Karpas-422 (cell line): ENCODE data around the gene BCAR3. TPM values are rescaled to one million over a fixed set of nuclear protein-coding genes. Genes with fewer than 3 reads are reported as not detected.

ENCODE experiments used
- DNase-seq: peaks from one replicate; pipeline ENCODE4 v3.0.0-alpha.2; 2015
- H2AFZ ChIP-seq: fragments of 200-600 bp; sonication (generic); 2 replicates; pipeline ENCODE4 v1.6.1; 2014; ENCODE audit warnings: antibody characterized with exemption, low read length, mixed read lengths
- H3K27ac ChIP-seq: fragments of 200-600 bp; sonication (generic); 2 replicates; pipeline ENCODE4 v1.5.1; 2014; ENCODE audit warnings: mild to moderate bottlenecking, low read length, moderate library complexity
- H3K27me3 ChIP-seq: fragments of 200-600 bp; sonication (generic); 2 replicates; pipeline ENCODE4 v1.6.1; 2014; ENCODE audit warnings: low read length, mixed read lengths
- H3K36me3 ChIP-seq: fragments of 200-600 bp; sonication (generic); 2 replicates; pipeline ENCODE4 v1.6.1; 2014; ENCODE audit warnings: low read length, mixed read lengths; ENCODE audit not compliant: insufficient read depth
- H3K4me1 ChIP-seq: fragments of 200-600 bp; sonication (generic); 2 replicates; pipeline ENCODE4 v1.6.1; 2014; ENCODE audit warnings: mild to moderate bottlenecking, low read length, mixed read lengths
- H3K4me2 ChIP-seq: fragments of 200-600 bp; sonication (generic); 2 replicates; pipeline ENCODE4 v1.6.1; 2014; ENCODE audit warnings: low read length, low read depth, mild to moderate bottlenecking; ENCODE audit not compliant: poor library complexity, severe bottlenecking
- H3K4me3 ChIP-seq: fragments of 200-600 bp; sonication (generic); 2 replicates; pipeline ENCODE4 v1.5.1; 2014; ENCODE audit warnings: mild to moderate bottlenecking, antibody characterized with exemption, low read length, mixed read lengths
- H3K79me2 ChIP-seq: fragments of 200-600 bp; sonication (generic); 2 replicates; pipeline ENCODE4 v1.6.1; 2014; ENCODE audit warnings: mild to moderate bottlenecking, low read length, mixed read lengths
- H3K9ac ChIP-seq: fragments of 200-600 bp; sonication (generic); 2 replicates; pipeline ENCODE4 v1.6.0; 2014; ENCODE audit warnings: low read length
- H3K9me2 ChIP-seq: fragments of 200-600 bp; sonication (generic), shearing (Covaris generic); replicated peaks from 2 replicates; pipeline ENCODE4 v1.6.0; 2014; ENCODE audit warnings: mild to moderate bottlenecking, low read length, moderate library complexity; ENCODE audit not compliant: insufficient read depth
- H3K9me3 ChIP-seq: fragments of 300-700, 200-600 bp; sonication (generic); 2 replicates; pipeline ENCODE4 v1.6.1; 2014; ENCODE audit warnings: low read length, mixed read lengths
- H4K20me1 ChIP-seq: fragments of 200-600 bp; sonication (generic); 2 replicates; pipeline ENCODE4 v1.6.1; 2014; ENCODE audit warnings: mild to moderate bottlenecking, antibody characterized with exemption, low read length, low read depth; ENCODE audit not compliant: insufficient read depth
- total RNA-seq: library from RNA; depleted of rRNA; stranded (reverse); fragments of >200 nt; shearing (Covaris generic); gene quantifications from 2 replicates; pipeline ENCODE4 v1.2.3, GENCODE V29; 2014; ENCODE audit warnings: low replicate concordance

Gene BCAR3
- total RNA-seq, 1 experiment from 2014 or later: 9.9 TPM

DNA sequence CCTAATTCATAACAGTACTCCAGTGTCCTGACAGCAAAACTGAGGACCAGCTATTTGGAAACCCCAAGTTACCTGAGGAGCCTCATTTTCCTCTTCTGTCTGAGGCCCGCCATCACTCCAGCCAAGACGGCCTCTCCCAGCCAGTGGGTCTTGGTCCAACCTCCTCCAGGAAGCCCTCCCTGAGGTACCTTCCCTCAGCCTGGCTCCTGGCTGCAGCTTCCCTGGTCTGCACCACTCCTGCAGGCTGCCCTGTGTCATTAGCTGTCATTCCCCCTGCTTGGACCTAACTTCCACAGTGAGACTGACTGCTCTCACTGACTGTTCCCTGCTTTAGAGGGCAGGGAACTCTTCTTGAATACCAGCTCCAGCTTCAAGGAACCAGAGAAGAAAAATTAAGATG is 33.0 kb downstream of the BCAR3 start:
- Histone ChIP-seq H3K4me3 (no peak overlapping the region), H3K9ac (no peak overlapping the region), H3K79me2 (no peaks in the 10 kb centered on the region), H4K20me1 (no peaks in the 10 kb centered on the region), H3K27ac (no peak overlapping the region), H3K4me2 (no peak overlapping the region), H2AFZ (no peak overlapping the region), H3K27me3 (no peaks in the 10 kb centered on the region), H3K36me3 (no peaks in the 10 kb centered on the region), H3K9me3 (no peaks in the 10 kb centered on the region), H3K4me1 (peaks cover 23% of the 10 kb centered on the region), H3K9me2 (no peaks in the 10 kb centered on the region)
- DNase-seq: no peak

- Histone ChIP-seq H3K79me2 (no peaks in the 10 kb centered on the region), H3K9me3 (no peaks in the 10 kb centered on the region), H3K9me2 (no peaks in the 10 kb centered on the region), H3K4me2 (no peak overlapping the region), H3K36me3 (no peaks in the 10 kb centered on the region), H3K9ac (no peak overlapping the region), H3K27ac (no peak overlapping the region), H3K4me3 (no peak overlapping the region), H3K4me1 (peaks cover 33% of the 10 kb centered on the region), H2AFZ (no peak overlapping the region), H3K27me3 (no peaks in the 10 kb centered on the region), H4K20me1 (no peaks in the 10 kb centered on the region)
- no peak for DNase-seq
These were observed 40.1 kb downstream of the BCAR3 start for GRCh38 chr1:93641527-93641926.

DNA sequence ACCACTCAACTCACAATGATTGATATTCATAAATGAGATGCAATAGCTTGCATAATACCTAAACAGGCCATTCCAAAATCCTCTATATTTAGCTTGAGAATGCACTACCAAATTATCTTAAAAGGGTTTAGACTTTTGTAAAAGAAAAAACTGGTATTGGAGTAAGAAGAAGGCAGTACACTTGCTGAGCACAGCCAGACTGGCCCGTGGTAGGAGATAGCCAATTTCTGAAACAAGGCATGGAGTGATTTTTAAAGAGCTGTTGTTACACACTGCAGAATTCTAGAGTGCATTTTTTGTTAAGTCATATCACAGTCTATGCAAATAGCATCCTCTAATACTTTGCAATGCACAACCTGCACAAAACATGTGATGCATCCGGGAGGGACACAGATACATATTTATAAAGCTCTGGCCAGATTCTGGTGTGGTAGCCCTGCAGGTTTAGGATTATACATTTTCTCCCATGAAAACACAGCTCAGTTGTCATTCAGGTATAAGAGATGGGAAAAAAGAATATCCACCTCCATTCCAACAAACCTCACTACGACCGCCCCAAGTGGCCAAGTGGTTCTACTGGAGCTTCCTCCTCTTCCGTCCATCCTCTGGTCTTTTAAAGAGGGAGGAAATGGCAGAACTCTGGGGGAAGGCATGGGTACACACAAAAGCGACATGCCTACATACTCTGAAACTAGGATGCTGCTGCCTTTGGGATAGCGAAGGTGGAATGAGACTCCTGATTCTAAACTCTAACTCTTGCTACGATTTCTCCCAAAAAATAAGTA is 40.8 kb downstream of the BCAR3 start:
- Histone ChIP-seq H3K9me2 (no peaks in the 10 kb centered on the region), H2AFZ (no peak overlapping the region), H3K27ac (no peak overlapping the region), H3K4me3 (no peak overlapping the region), H3K9ac (no peak overlapping the region), H4K20me1 (no peaks in the 10 kb centered on the region), H3K79me2 (no peaks in the 10 kb centered on the region), H3K27me3 (no peaks in the 10 kb centered on the region), H3K4me2 (no peak overlapping the region), H3K4me1 (peaks cover 38% of the 10 kb centered on the region), H3K9me3 (no peaks in the 10 kb centered on the region), H3K36me3 (no peaks in the 10 kb centered on the region)
- no peak for DNase-seq

- peaks cover 27% of the 10 kb centered on the region for H3K4me1 ChIP-seq
- H3K4me2 ChIP-seq: no peak overlapping the region
- no peak overlapping the region for H2AFZ ChIP-seq
- 0 out of 2 replicates have a peak, but pooled peaks cover 3% of the 10 kb centered on the region for H3K36me3 ChIP-seq
- no peak overlapping the region for H3K4me3 ChIP-seq
- DNase-seq: no peak
- no peaks in the 10 kb centered on the region for H3K9me3 ChIP-seq
- H3K27ac ChIP-seq: no peak overlapping the region
- no peak overlapping the region for H3K9ac ChIP-seq
- H3K9me2 ChIP-seq: no peaks in the 10 kb centered on the region
- H4K20me1 ChIP-seq: no peaks in the 10 kb centered on the region
- H3K27me3 ChIP-seq: no peaks in the 10 kb centered on the region
- no peaks in the 10 kb centered on the region for H3K79me2 ChIP-seq
These were observed 42.7 kb downstream of the BCAR3 start for GRCh38 chr1:93638981-93639380.

DNA sequence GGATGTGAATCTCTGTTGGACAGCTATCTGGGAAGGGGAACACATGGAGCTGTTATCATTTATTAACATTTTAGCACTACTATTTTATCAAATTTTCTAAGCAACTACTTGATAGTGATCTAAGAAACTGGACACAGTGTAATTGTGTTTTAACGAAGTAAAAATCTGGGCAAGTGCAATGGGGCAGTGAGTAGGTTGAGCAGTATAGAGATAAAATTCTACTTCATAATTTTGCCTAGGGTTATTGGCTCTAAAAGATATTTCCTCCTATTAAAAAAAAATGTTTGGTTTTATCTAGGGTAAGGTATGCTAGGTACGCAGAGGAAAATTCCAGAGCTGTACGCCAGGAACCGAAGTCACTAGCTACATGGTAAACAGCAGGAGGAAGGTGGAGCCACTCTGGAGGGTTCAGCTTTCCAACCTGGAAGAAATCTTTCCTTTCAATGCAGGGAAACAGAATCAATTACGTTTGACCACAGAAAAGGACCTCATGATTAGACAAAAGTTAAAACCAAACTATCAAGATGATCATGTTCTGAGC is 43.3 kb downstream of the BCAR3 start:
- Histone ChIP-seq H3K4me3 (no peak overlapping the region), H3K36me3 (0 out of 2 replicates have a peak, but pooled peaks cover 3% of the 10 kb centered on the region), H3K79me2 (no peaks in the 10 kb centered on the region), H3K9ac (no peak overlapping the region), H3K4me1 (peaks cover 22% of the 10 kb centered on the region), H3K4me2 (no peak overlapping the region), H3K27me3 (no peaks in the 10 kb centered on the region), H3K9me3 (no peaks in the 10 kb centered on the region), H3K27ac (no peak overlapping the region), H3K9me2 (no peaks in the 10 kb centered on the region), H4K20me1 (no peaks in the 10 kb centered on the region), H2AFZ (no peak overlapping the region)
- DNase-seq: no peak

GRCh38 chr1:93636712-93637111 is 44.9 kb downstream of the BCAR3 start:
- no peaks in the 10 kb centered on the region for H3K27me3 ChIP-seq
- H3K4me2 ChIP-seq: peak overlapping the region; percentile 63
- H3K4me3 ChIP-seq: no peak overlapping the region
- H4K20me1 ChIP-seq: no peaks in the 10 kb centered on the region
- peak overlapping the region; percentile 17; the same call in 1 of the 2 replicates for H3K27ac ChIP-seq
- H2AFZ ChIP-seq: no peak overlapping the region
- peaks cover 16% of the 10 kb centered on the region for H3K4me1 ChIP-seq
- DNase-seq: no peak
- H3K79me2 ChIP-seq: no peaks in the 10 kb centered on the region
- no peaks in the 10 kb centered on the region for H3K9me2 ChIP-seq
- H3K9me3 ChIP-seq: no peaks in the 10 kb centered on the region
- 0 out of 2 replicates have a peak, but pooled peaks cover 3% of the 10 kb centered on the region for H3K36me3 ChIP-seq
- H3K9ac ChIP-seq: no peak overlapping the region

DNA sequence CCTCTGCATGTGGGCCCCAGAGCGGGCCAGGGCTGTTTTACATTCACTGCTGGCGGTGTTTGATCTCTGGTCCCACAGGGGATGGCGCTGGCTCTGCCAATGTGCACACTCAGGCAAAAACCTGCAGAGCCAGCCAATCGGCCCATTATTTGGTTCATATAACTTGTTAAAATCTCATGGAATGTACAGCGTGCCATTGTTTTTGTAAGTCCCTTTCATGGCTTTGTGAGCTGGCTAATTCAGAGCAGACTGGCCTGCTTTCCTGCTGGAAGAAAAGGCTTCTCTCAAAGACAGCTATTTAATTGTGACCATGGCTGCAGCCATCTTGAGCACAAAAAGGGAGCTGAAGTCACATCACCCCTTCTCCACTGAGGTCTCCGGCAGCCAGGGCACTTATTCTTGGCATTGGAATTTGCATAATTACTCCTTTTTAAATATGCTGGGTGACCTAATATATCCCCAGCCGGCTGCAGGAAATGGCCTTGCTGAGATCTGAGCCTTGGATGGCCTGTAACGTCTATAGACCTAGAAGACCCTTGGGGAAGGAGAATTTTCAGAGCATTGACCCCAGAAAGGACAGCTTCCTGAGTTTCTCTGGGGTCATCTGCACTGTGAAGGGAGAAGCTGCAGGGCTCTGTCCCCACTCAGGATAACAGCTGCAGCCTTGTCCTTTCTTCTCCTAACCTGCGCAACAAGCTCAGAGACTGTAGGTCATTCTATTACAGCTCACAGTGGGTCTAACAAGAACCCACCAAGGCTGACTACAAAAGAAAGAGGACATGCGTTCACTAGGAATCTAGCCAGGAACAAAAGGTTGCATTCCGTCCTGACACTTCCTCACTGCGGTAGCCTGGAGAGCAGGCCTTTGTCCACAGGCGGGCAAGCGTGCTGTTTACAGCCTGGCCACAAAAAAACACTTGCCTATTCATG is 45.8 kb downstream of the BCAR3 start:
- Histone ChIP-seq H3K9me2 (no peaks in the 10 kb centered on the region), H3K4me1 (peaks cover 16% of the 10 kb centered on the region), H3K9ac (peak overlapping the region; percentile 13; the same call in 1 of the 2 replicates), H3K4me3 (peak overlapping the region; percentile 23), H3K27me3 (no peaks in the 10 kb centered on the region), H3K27ac (peak overlapping the region; percentile 17; the same call in 1 of the 2 replicates), H3K79me2 (no peaks in the 10 kb centered on the region), H3K36me3 (0 out of 2 replicates have a peak, but pooled peaks cover 3% of the 10 kb centered on the region), H4K20me1 (no peaks in the 10 kb centered on the region), H3K4me2 (peak overlapping the region; percentile 63), H3K9me3 (no peaks in the 10 kb centered on the region), H2AFZ (no peak overlapping the region)
- peak; percentile 78 for DNase-seq

GRCh38 chr1:93633313-93633712 is 48.3 kb downstream of the BCAR3 start:
- Histone ChIP-seq H2AFZ (no peak overlapping the region), H3K27ac (no peak overlapping the region), H3K79me2 (no peaks in the 10 kb centered on the region), H3K9ac (no peak overlapping the region), H3K4me2 (no peak overlapping the region), H3K27me3 (no peaks in the 10 kb centered on the region), H3K36me3 (0 out of 2 replicates have a peak, but pooled peaks cover 3% of the 10 kb centered on the region), H3K4me1 (peaks cover 16% of the 10 kb centered on the region), H3K4me3 (no peak overlapping the region), H3K9me2 (no peaks in the 10 kb centered on the region), H4K20me1 (no peaks in the 10 kb centered on the region), H3K9me3 (no peaks in the 10 kb centered on the region)
- DNase-seq: no peak
